AG04449 (cell line): ENCODE results near the gene MGLL.

Experiments used
- CTCF ChIA-PET: fragments of 350-600 bp; formaldehyde crosslinking; extraction: SDS; loops from one replicate; lab custom pipeline; 2021; ENCODE audit warnings: antibody characterized with exemption; lab: Yijun Ruan, JAX
- POLR2A ChIA-PET: fragments of 400-600, 350-600 bp; formaldehyde crosslinking; extraction: SDS; loops from one replicate; lab custom pipeline; 2020; ENCODE audit warnings: antibody characterized with exemption, inconsistent platforms; lab: Yijun Ruan, JAX
- DNase-seq: peaks from one replicate; pipeline ENCODE4 v3.0.0-alpha.2; 2010; ENCODE audit warnings: low read depth, low spot score
- H3K4me3 ChIP-seq: 2 replicates; pipeline ENCODE4 v1.5.1; 2011; ENCODE audit warnings: low read depth, mild to moderate bottlenecking, control low read depth, low read length
- TF ChIP-seq, protein P1 (sequence below): IDR thresholded peaks from one replicate; pipeline ENCODE4 v1.5.1; 2011; ENCODE audit warnings: mild to moderate bottlenecking, moderate library complexity, low read length, control low read depth, inconsistent platforms; ENCODE audit not compliant: insufficient read depth; ENCODE audit errors: missing control alignments

The MGLL gene

DNA sequence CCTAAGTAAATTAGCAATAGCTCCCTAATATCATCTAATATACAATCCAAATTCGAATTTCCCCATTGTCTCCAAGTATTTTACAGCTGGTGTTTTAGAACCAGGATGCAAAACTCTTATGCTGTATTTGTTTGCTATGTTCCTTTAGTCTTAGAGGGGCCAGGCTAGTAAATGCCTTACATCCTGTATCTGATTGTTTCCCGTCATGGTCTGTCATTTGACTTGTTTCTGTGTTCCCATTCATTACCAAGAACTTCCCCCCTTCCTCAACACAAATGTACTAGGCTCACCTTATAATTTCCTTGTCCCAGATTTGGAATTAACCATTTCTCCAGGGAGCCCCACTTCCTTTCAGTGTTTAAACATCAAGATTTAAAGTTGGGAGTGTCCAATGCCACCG lies 95.4 kb downstream of the MGLL start:
- ChIA-PET CTCF (interaction anchor here (1.2 kb wide), 1 partner anchor 12 kb away, joined by 3 read pairs; no protein-coding TSS in a partner anchor), POLR2A (no interaction called here)
- TF ChIP-seq, protein P1, sequence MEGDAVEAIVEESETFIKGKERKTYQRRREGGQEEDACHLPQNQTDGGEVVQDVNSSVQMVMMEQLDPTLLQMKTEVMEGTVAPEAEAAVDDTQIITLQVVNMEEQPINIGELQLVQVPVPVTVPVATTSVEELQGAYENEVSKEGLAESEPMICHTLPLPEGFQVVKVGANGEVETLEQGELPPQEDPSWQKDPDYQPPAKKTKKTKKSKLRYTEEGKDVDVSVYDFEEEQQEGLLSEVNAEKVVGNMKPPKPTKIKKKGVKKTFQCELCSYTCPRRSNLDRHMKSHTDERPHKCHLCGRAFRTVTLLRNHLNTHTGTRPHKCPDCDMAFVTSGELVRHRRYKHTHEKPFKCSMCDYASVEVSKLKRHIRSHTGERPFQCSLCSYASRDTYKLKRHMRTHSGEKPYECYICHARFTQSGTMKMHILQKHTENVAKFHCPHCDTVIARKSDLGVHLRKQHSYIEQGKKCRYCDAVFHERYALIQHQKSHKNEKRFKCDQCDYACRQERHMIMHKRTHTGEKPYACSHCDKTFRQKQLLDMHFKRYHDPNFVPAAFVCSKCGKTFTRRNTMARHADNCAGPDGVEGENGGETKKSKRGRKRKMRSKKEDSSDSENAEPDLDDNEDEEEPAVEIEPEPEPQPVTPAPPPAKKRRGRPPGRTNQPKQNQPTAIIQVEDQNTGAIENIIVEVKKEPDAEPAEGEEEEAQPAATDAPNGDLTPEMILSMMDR: no peak

DNA sequence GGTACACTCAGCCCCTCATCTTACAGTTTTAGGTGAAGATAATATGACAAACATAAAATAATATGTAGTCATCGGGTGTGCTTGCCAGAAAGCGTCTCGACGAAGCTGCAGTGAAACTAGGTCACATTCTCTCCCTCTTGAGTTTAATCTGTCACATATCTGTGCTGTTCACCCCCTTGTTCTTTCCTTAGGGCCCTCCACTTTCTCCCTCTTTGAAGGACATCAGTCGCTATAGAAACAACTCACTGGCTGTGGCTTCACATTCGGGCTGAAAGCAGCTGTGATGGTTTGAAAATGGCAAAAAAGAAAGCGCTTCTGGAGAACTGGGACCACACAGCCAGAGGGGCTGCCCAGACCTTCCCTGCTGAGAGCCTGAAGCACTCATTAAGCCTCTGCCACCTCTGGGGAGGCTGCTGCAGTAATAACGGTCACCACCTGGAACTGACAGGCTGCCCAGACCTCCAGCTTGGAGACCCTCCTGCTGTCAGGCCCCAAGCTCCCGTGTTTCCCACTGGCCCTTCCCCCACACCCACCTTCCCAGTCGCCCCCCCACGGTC lies 99.2 kb downstream of the MGLL start:
- TF ChIP-seq, protein P1: no peak
- H3K4me3 ChIP-seq: no peak overlapping the region; the same call in 1 of the 2 replicates
- CTCF ChIA-PET: interaction anchor here (0.7 to 2.9 kb wide), 4 partner anchors 10 to 435 kb away, joined by 3 to 20 read pairs (median 4); no protein-coding TSS in a partner anchor
- POLR2A ChIA-PET: interaction anchor here (0.7 kb wide), 1 partner anchor 1174 kb away, joined by 5 read pairs; no protein-coding TSS in a partner anchor
- DNase-seq: no peak

More for the DNA sequence above, 95.4 kb downstream of the MGLL start:
- DNase-seq: no peak
- no peak overlapping the region for H3K4me3 ChIP-seq

DNA sequence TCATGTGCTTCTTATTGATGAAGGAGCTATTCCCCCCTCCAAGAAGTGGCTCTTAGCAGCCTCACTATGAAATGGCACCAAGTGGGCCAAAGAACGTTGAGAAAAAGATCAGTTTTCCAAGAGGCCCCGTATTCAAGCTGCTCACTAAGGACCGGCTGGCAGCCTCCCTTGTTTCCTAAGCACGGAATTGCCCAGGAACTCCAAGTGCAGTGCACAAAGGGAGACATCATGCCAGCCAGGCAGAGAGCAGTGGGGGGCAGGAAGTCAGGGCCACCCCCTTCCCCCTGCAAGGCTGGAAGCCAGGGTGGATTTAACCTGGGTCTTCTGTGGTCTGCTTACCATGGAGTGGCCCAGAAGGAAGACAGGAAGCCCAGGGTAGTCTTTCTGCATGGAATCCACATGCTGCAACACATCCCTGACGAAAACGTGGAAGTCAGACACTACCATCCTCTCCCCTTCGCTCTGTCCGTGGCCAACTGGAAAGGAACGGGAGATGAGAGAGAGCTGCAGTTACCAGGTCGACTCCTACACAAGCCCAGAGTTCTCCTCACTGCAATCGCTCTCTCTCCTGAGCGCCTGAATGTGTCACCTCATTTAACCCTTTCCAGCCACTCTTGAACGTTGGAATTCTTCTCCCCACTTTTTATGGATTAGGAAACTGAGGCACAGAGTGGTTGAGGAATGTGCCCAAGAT lies 100.1 kb downstream of the MGLL start:
- CTCF ChIA-PET: interaction anchor here (2.9 kb wide), 1 partner anchor 26 kb away, joined by 20 read pairs; no protein-coding TSS in a partner anchor

DNA sequence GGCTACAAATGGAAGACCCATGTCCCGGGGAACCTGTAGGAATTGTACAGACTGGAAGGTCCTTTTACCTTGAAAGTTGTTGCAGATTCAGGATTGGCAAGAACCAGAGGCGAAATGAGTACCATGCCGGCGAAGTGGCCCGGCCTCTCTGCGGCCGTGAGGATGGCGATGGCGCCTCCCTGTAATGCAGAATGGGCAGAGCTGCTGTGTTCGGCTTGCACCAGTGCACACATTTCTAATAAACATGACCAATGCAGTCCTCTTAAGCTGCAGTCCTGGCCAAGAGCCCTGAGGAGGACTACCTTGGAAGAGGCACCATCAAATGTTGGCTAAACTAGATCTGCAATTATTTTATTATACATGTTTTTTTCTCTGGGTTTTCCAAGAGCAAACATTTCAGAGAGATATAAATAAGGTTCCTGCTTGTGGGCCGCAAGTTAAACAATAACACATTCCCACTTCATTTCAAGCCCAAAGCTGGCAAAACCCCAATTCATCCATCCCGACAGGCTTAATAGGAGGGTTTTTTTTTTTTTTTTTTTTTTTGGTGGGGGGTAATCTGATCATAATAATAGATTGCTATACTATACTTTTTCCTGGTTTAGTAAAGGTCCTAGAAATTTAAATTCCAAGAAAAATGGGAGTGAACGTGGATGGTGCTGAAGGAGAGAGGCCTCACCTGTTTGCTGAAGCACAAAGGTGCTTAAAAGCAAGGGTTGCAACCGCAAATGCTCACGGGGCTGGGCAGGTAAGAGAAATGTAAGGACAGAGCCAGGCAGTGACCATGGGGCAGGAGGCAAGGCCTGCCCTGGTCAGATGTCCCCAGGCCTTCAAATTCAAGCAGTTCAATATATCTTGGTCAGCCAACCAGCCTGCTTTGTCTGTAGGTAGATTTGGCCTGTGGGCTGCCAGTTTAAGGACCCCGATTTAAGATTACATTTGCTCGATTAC lies 101.1 kb downstream of the MGLL start:
- CTCF ChIA-PET: interaction anchor here (2.9 kb wide), 1 partner anchor 26 kb away, joined by 20 read pairs; no protein-coding TSS in a partner anchor
- H3K4me3 ChIP-seq: no peak overlapping the region
- DNase-seq: no peak
- TF ChIP-seq, protein P1: no peak
- POLR2A ChIA-PET: no interaction called here

More for the DNA sequence above, 100.1 kb downstream of the MGLL start:
- TF ChIP-seq, protein P1: no peak
- no peak for DNase-seq
- H3K4me3 ChIP-seq: no peak overlapping the region
- POLR2A ChIA-PET: no interaction called here

DNA sequence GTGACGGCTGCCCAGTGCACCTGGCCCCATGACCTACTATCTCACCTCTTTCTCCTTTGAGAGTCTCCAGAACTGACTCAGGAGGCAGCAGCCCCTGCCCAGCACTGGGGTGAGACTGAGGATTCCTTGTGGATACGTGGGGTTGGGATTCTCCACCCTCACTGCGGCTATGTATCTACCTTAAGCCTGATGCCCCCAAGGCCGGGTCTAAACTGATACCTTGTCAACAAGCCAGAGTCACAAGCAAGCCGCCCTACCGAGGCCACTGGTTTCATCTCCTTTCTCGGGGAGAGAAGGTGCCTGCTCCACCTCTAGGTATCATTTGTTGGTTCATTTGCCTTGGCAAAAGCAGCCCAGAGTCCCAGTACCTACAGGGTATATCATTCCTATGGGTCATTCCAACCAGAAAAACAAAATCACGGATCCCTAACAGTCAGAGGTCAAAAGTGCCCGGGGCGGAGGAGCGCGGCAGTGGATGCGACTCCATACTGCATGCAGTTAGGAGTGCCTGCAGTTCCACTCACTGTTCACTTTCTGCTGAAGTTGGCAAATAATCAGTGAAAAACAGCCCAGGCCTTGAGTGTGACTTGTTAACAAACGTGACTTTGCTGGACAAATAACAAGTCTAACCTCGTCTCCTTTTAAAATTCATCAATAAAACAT lies 102.0 kb downstream of the MGLL start:
- ChIA-PET POLR2A (no interaction called here), CTCF (no interaction called here)
- TF ChIP-seq, protein P1: no peak
- DNase-seq: no peak
- H3K4me3 ChIP-seq: no peak overlapping the region
